Ascending aorta (tissue), 2 donors: ENCODE data around the gene HDAC7. TPM values are rescaled to one million over a fixed set of nuclear protein-coding genes. Genes with fewer than 3 reads are reported as not detected.

Experiments used
- DNase-seq, 2 donors: peaks; one replicate each; pipeline ENCODE4 v3.0.0-alpha.2; 2019; ENCODE audit warnings: low spot score in 2 of 2
- H3K27ac ChIP-seq, 2 donors: fragments of 200-600 bp; sonication (generic); one replicate each; pipeline ENCODE4 v1.5.1; 2016 to 2017; ENCODE audit warnings: mild to moderate bottlenecking in 1 of 2
- H3K27me3 ChIP-seq: fragments of 200-600 bp; sonication (generic); one replicate; pipeline ENCODE4 v1.5.1; 2017
- H3K36me3 ChIP-seq, 2 donors: fragments of 200-600 bp; sonication (generic); one replicate each; pipeline ENCODE4 v1.5.1; 2016
- H3K4me1 ChIP-seq, 2 donors: fragments of 200-600 bp; sonication (generic); one replicate each; pipeline ENCODE4 v1.5.1; 2016 to 2017; ENCODE audit warnings: mild to moderate bottlenecking in 1 of 2
- H3K4me3 ChIP-seq, 2 donors: fragments of 200-600 bp; sonication (generic); one replicate each; pipeline ENCODE4 v1.5.1; 2016 to 2017; ENCODE audit warnings: mild to moderate bottlenecking in 1 of 2
- H3K9me3 ChIP-seq, 2 donors: fragments of 200-600 bp; sonication (generic); one replicate each; pipeline ENCODE4 v1.5.1; 2016
- CTCF ChIP-seq, 3 experiments: fragments of 200-600 bp in 2 of 3; fragments of 450-650 bp in 1 of 3; sonication (generic) in 2 of 3; IDR thresholded peaks; one replicate each; pipeline ENCODE4 v1.5.1; 2016 to 2019; ENCODE audit warnings: antibody characterized with exemption in 3 of 3, mild to moderate bottlenecking in 1 of 3, moderate library complexity in 1 of 3
- intact Hi-C: fragments of 100-400 bp; cut with DNase I; formaldehyde crosslinking; loops from one replicate; pipeline ENCODE4 v1.15.1; 2023
- total RNA-seq: library from RNA; depleted of rRNA; stranded (reverse); fragments of >200 nt; gene quantifications from one replicate; pipeline ENCODE4 v1.1.0, GENCODE V29; 2016

The HDAC7 gene
- total RNA-seq, 1 donor from 2014 or later = 202 TPM

GRCh38 chr12:47863985-47864384 is 44.3 kb upstream of the HDAC7 start:
- intact Hi-C loops = no loop called here
- Histone ChIP-seq H3K27ac (no peak overlapping the region), H3K36me3 (peaks cover 0 to 3% of the 10 kb centered on the region in 2 donors), H3K4me3 (no peak overlapping the region), H3K4me1 (peaks cover 2 to 6% of the 10 kb centered on the region in 2 donors), H3K9me3 (no peaks in the 10 kb centered on the region), H3K27me3 (no peaks in the 10 kb centered on the region)
- DNase-seq = no peak
- TF ChIP-seq CTCF (IDR thresholded peaks at IDR 0.05) = no peak

- no peak overlapping the region for H3K27ac ChIP-seq
- peaks cover 0 to 3% of the 10 kb centered on the region in 2 donors for H3K36me3 ChIP-seq
- TF ChIP-seq CTCF (IDR thresholded peaks at IDR 0.05) = no peak
- no peaks in the 10 kb centered on the region for H3K27me3 ChIP-seq
- intact Hi-C loops = no loop called here
- H3K9me3 ChIP-seq = no peaks in the 10 kb centered on the region
- no peak for DNase-seq
- no peak overlapping the region for H3K4me3 ChIP-seq
- peaks cover 2 to 6% of the 10 kb centered on the region in 2 donors for H3K4me1 ChIP-seq
Observed at GRCh38 chr12:47863467-47863866, 43.8 kb upstream of the HDAC7 start.

- no peak for TF ChIP-seq CTCF (IDR thresholded peaks at IDR 0.05)
- Histone ChIP-seq H3K27ac (no peak overlapping the region), H3K4me1 (peaks cover 0 to 2% of the 10 kb centered on the region in 2 donors), H3K36me3 (peaks cover 0 to 3% of the 10 kb centered on the region in 2 donors), H3K27me3 (no peaks in the 10 kb centered on the region), H3K4me3 (no peak overlapping the region), H3K9me3 (no peaks in the 10 kb centered on the region)
- intact Hi-C loops = no loop called here
- DNase-seq = no peak
Observed at GRCh38 chr12:47862881-47863280, 43.2 kb upstream of the HDAC7 start.

GRCh38 chr12:47862167-47862750 is 42.6 kb upstream of the HDAC7 start:
- no peak for TF ChIP-seq CTCF (IDR thresholded peaks at IDR 0.05)
- Histone ChIP-seq H3K27me3 (no peaks in the 10 kb centered on the region), H3K27ac (no peak overlapping the region), H3K36me3 (peaks cover 0 to 3% of the 10 kb centered on the region in 2 donors), H3K9me3 (no peaks in the 10 kb centered on the region), H3K4me1 (no peaks in the 10 kb centered on the region), H3K4me3 (no peak overlapping the region)
- no peak for DNase-seq
- intact Hi-C loops = no loop called here

GRCh38 chr12:47860873-47861272 is 41.2 kb upstream of the HDAC7 start:
- DNase-seq = no peak
- Histone ChIP-seq H3K36me3 (peaks cover 3 to 4% of the 10 kb centered on the region in 2 donors), H3K27me3 (no peaks in the 10 kb centered on the region), H3K4me3 (no peak overlapping the region), H3K27ac (no peak overlapping the region), H3K4me1 (no peaks in the 10 kb centered on the region), H3K9me3 (no peaks in the 10 kb centered on the region)
- no peak for TF ChIP-seq CTCF (IDR thresholded peaks at IDR 0.05)
- intact Hi-C loops = no loop called here
